HG03520 (cell line): Measurements from ENCODE around the gene CDC42EP3.

Experiments
- ATAC-seq: cut with Tn5 transposase; IDR thresholded peaks from one replicate; pipeline ENCODE4 v1.9.1; 2021; ENCODE audit warnings: mild to moderate bottlenecking, moderate library complexity; ENCODE audit not compliant: unreplicated experiment

Gene CDC42EP3

GRCh38 chr2:37619959-37620300 is 51.5 kb downstream of the CDC42EP3 start:
- ATAC-seq = no peak

GRCh38 chr2:37619230-37619958 is 52.0 kb downstream of the CDC42EP3 start:
- no peak for ATAC-seq

- ATAC-seq = no peak
Measured at GRCh38 chr2:37618326-37618725, 53.1 kb downstream of the CDC42EP3 start.

- ATAC-seq = no peak
Measured at GRCh38 chr2:37617119-37617892, 54.1 kb downstream of the CDC42EP3 start.

GRCh38 chr2:37616677-37617005 is 54.8 kb downstream of the CDC42EP3 start:
- no peak for ATAC-seq

GRCh38 chr2:37615804-37616676 is 55.4 kb downstream of the CDC42EP3 start:
- ATAC-seq = no peak

GRCh38 chr2:37614061-37614738 is 57.2 kb downstream of the CDC42EP3 start:
- ATAC-seq = no peak

GRCh38 chr2:37612382-37612781 is 59.1 kb downstream of the CDC42EP3 start:
- no peak for ATAC-seq

- no peak for ATAC-seq
Measured at GRCh38 chr2:37610638-37611289, 60.7 kb downstream of the CDC42EP3 start.

GRCh38 chr2:37609782-37610181 is 61.7 kb downstream of the CDC42EP3 start:
- ATAC-seq = no peak

- no peak for ATAC-seq
Measured at GRCh38 chr2:37604716-37605115, 66.7 kb downstream of the CDC42EP3 start.

- no peak for ATAC-seq
Measured at GRCh38 chr2:37602702-37603101, 68.7 kb downstream of the CDC42EP3 start.

GRCh38 chr2:37602040-37602439 is 69.4 kb downstream of the CDC42EP3 start:
- no peak for ATAC-seq

- no peak for ATAC-seq
Measured at GRCh38 chr2:37601569-37601968, 69.9 kb downstream of the CDC42EP3 start.

GRCh38 chr2:37600735-37601134 is 70.7 kb downstream of the CDC42EP3 start:
- no peak for ATAC-seq

- ATAC-seq = no peak
Measured at GRCh38 chr2:37599688-37600525, 71.5 kb downstream of the CDC42EP3 start.

GRCh38 chr2:37593694-37594093 is 77.7 kb downstream of the CDC42EP3 start:
- ATAC-seq = no peak

GRCh38 chr2:37593024-37593423 is 78.4 kb downstream of the CDC42EP3 start:
- no peak for ATAC-seq
